Middle frontal gyrus (tissue), 1 donor: Measurements from ENCODE around the gene SHLD1.

Experiments used
- DNase-seq: peaks from one replicate; pipeline ENCODE4 v3.0.0-alpha.2; 2015; ENCODE audit warnings: low spot score; ENCODE audit errors: extremely low spot score

SHLD1 gene

DNA sequence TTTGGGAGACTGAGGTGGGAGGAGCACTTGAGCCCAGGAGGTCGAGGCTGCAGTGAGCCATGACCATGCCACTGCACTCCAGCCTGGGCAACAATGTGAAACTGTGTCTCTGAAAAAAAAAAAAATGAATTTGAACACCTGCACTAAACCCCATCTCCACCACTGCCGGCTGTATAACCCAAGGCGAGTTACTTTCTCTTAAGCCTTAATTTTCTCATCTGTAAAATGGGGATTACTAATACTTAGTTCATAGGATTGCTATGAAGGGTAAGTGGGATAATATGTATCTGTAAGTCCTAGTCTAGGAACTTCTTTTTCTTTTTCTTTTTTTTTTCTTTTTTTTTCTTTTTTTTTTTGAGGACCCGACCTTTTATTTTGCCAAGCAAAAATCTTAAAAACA, 61.5 kb downstream of the SHLD1 start:
- no peak for DNase-seq

DNA sequence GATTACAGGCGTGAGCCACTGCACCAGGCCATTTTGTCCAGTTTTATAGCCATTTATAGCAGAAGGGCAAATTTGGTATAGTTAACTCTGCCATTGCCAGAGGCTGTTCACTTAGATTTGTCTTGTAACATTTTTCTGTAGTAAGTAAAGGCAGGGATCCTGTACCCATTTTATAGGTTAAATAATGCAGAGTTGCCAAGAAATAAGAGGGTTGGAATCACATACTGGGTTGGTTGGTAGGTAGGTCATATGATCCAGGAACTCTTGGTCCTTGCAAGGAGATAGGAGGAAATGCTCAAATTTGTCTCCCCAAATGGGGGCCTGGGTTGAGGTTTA, 68.1 kb downstream of the SHLD1 start:
- DNase-seq, result no peak

- DNase-seq, result no peak
Measured at GRCh38 chr20:5820738-5821137, 70.5 kb downstream of the SHLD1 start.

DNA sequence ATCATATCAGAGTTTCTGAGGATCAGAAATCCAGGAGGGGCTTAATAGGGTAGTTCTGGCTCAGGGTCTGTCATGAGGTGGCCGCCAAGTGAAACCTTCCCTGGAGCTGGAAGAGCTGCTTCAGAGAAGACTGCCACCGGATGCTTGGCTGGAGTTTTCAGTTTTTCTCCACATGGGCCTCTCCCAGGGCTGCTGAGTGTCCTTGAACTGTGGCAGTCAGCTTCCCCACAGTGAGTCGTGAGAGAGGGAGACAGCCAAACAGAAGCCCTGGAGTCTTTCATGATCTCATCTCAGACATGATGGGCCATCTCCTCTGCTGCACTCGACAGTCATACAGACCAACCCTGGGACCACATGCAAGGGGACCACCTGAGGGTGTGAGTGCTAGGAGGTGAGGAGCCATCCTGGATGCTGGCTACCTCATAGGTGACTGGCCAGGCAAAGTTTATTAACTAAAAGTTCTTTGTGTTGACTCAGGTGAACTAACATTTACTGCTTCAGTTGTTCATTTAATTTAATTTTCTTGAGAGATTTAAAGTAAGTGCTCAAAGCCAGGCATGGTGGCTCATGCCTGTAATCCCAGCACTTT, 71.5 kb downstream of the SHLD1 start:
- DNase-seq, result no peak

GRCh38 chr20:5822569-5822968, 72.4 kb downstream of the SHLD1 start:
- DNase-seq, result no peak

GRCh38 chr20:5825130-5825719, 75.0 kb downstream of the SHLD1 start:
- DNase-seq, result no peak

GRCh38 chr20:5827098-5827853, 77.1 kb downstream of the SHLD1 start:
- DNase-seq, result no peak

GRCh38 chr20:5827861-5828260, 77.7 kb downstream of the SHLD1 start:
- DNase-seq, result no peak

DNA sequence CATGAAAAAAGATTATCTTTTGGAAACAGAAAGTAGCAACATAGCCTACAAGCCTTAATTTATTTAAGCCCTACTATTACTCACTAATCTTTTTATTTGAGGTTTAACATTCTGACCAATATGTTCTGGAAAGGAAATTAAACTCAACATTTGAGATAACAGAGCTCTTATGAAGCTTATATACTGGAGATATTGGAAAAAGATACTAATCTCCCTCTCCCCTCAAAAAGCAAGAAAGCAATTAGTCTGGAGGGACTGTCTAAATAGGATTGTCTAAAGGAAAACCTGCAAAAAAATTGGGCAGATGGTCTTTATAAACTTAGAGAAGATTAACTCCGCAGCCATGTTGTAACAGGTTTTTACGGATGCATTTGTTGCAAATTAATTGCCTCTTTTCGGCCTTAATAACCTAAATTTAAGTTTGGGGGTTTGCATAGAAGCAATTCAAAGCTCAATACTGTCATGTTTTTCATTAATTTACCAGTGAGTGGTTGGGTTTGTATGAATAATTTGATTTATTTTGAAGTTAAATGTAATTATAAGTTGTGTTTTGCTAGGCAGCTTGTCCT, 79.1 kb downstream of the SHLD1 start:
- no peak for DNase-seq

DNA sequence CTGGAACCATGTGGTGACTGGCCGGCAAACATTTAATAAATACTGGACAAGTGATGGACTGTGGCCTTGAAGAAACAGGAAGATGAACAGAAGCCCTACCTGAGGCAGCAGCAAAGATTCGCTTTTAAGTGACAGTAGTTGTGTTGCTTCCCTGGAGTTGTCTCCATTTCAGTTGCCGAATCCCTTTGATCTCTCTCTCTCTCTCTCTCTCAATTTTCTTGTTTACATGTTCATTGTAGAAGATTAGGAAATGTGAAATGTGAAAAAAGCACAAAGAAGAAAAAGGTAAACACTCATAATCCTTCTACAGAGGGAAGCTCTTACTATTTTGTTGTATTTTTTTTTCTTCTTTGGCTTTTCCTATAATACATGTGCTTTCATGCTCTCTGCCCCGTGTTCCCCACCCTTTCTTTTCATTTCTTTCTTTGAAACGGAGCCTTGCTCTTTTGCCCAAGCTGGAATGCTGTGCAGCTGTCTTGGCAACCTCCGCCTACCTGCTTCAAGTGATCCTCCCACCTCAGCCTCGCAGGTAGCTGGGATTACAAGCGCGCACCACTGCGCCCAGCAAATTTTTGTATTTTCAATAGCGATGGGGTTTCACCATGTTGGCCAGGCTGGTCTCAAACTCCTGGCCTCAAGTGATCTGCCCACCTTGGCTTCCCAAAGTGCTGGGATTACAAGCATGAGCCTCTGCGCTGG, 81.5 kb downstream of the SHLD1 start:
- no peak for DNase-seq

DNA sequence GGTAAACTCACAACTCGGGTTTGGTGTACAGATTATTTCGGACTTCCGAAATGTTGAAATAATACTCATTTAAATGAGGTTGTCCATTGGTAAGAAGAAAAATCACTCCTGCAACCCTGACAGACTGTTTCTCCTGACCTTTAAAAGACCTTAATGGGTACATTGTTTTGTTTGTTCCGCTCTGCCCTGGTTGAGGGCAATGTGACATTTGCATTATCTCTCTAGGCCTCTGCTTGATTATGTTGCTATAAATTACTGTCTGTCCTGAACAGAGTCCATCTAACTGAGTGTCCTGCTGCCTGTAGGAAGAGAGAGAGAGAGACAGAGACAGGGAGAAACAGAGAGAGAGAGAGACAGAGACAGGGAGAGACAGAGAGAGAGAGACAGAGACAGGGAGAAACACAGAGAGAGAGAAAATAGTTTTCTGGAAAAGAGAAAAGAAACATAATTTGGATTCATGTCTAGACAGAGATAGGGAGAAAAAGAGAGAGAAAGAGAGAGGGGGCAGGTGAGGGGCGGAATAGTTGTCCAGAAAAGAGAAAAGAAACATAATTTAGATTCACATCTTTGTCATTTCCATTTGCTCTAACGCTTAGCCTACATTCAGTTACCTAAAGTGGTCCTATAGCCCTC, 83.2 kb downstream of the SHLD1 start:
- DNase-seq, result no peak

- DNase-seq, result no peak
Measured at GRCh38 chr20:5834436-5835005, 84.3 kb downstream of the SHLD1 start.

GRCh38 chr20:5835321-5835821, 85.2 kb downstream of the SHLD1 start:
- no peak for DNase-seq

DNA sequence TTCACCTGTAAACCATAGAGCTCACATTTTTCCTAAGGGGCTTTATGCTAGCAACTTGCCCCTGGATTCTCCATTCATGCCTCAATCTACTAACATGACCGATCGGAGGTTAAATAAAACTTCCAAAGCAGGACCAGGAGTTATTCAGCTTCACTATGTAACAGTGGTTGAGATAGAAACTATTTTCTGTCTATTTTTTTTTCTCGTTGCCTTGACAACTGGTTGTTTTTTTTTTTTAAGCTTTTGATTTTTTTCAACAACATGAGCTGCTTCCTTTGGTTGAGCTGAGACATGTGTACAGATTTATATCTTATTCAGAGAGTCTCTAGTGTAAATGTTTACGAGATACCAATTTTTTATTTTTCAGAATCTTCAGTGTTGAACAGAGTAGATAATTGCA, 85.7 kb downstream of the SHLD1 start:
- no peak for DNase-seq

GRCh38 chr20:5836569-5836968, 86.4 kb downstream of the SHLD1 start:
- no peak for DNase-seq

DNA sequence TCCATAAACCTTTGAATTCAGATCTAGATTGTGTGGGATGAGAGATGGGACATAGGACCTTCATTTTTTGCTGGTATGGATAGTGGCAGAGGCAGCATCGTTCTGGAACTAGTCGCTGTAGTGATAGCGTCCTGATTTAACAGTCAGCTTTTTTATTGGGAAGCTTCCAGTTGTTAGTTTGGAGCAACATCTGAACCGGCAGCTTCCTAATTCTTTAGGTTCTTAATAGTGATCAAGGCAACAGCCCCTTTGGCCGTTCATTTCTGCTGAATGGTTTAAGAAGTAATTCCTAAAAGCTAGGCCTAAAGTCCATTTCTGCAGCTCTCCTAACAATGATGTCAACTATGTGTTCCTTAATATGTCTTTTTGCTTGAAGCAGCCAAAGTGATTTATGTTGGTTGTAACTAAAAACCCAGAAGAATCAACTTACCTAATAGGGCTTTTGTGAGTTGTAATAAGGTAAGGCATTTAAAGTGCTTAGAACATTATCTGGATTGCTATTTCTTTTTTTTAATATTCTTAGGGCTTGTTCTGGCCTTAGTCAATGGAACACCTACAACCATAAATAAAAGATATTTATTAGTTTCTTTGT, 90.3 kb downstream of the SHLD1 start:
- DNase-seq, result no peak

- no peak for DNase-seq
Measured at GRCh38 chr20:5841522-5841921, 91.3 kb downstream of the SHLD1 start.

- DNase-seq, result no peak
Measured at GRCh38 chr20:5842465-5842864, 92.3 kb downstream of the SHLD1 start.

GRCh38 chr20:5843054-5843592, 92.9 kb downstream of the SHLD1 start:
- no peak for DNase-seq

GRCh38 chr20:5844063-5844681, 94.0 kb downstream of the SHLD1 start:
- DNase-seq, result no peak
